GM19395 (cell line): ENCODE data around the gene RSBN1.

Experiments
- ATAC-seq: cut with Tn5 transposase; IDR thresholded peaks from one replicate; pipeline ENCODE4 v1.9.1; 2021; ENCODE audit warnings: mild to moderate bottlenecking, moderate library complexity; ENCODE audit not compliant: unreplicated experiment

RSBN1 gene

DNA sequence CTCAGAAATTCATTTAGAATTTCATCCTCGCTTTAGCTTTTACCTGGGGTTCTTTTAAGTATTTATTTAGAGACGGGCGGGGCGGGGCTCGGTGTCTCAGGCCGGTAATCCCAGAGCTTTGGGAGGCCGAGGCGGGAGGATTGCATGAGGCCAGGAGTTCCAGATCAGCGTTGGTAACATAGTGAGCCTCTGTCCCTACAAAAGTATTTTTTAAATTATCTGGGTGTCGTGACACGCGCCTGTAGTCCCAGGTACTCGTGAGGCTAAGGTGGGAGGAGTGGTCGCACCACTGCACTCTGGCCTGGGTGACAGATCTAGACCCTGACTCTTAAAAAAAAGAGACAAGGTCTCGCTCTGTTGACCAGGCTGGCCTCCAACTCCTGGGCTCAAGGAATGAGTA lies 942 bp upstream of the RSBN1 start:
- ATAC-seq = no peak

DNA sequence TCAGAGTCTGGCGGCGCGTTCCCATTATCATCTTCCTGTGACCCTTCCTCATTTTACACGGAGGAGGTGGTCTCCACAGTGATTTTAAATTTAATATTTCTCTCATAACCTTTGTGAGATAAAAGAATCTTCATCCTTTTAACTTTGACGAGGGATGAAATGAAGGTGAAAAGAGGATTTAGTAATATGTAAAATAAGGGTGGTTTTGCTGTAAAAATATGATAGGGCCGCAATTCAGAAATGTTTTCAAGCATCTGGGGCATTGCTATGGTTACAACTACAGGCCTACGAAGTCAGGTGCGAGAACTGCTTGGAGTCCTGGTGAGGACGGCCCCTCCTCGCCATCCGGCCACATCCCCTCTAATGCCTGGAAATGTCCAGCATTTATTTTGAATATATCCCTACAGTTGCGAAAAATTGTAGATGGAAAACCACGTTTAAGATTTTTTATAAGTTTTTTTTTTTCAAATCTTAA lies 422 bp upstream of the RSBN1 start:
- ATAC-seq = no peak

DNA sequence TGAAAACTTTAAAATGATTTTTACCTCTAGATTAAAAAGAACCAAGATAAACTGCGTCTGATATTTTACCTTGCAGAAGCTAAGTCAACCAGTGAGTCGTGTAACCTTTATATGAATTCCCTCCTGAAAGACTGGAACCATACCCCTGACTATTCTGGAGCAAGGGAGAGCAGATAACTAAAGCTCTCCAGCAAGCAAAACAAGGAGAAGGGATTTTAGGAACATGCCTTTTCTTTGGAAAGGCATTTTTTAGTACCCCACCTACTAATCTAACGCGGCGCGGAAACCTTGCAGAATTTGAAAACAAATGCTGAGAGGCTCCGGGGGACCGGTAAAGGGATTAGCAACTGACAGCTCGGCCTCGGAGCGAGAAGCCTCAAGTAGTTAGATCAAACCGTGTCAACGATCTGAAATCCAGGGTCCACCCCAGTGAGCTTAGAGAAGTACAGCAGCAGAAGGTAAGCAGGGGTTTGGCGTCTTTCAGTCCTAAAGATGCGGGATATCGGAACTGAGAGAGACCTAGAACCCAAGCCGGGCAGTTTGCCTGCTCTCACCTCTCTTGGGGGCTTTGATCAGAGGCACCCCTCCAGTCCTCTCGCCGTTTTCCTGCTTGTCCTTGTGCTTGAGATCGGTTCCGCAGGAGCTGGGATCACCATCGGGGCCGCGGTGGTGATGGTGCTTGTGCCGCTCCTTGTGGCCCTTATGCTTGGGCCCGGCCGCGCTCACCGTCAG lies 954 bp downstream of the RSBN1 start:
- ATAC-seq = peak; percentile 28

DNA sequence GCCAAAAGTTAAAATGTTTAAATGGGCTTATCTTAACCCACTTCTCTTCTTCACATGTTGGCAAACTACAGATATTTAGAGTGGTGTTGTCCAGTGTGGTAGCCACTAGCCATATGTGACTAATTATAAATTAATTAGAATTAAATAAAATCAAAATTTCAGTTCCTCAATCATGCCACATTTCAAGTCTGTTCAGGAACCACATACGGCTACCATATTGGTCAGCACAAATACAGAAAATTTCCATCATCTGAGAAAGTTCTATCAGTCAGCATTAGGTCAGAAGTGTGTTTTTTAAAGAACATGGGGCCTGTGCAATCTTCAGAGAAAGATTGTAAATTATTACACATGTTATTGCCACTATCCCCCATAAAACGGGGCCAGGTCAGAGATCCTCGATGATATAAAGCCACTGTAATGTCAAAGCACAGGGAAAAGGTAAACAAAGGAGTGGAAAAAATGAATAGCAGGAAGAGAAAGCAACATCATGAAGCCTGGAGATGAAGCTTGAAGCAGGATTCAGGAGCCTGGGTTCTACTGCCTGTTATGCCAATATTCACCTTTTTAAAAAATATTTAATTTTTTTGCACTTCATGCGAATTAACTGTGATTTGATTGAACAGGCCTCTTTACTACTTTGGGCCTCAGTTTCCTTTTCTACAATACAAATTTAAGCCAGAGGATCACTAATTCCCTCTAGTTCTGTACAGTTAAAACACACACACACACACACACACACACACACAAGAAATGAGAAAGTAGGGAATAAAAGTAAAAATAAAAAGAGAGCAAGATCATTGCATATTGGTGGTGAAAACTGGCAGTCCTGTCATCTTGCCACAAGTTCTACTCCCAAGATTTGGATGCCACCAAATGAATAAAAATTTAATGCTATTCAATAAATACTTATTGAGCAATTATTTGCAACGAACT lies 2.3 kb downstream of the RSBN1 start:
- ATAC-seq = no peak

DNA sequence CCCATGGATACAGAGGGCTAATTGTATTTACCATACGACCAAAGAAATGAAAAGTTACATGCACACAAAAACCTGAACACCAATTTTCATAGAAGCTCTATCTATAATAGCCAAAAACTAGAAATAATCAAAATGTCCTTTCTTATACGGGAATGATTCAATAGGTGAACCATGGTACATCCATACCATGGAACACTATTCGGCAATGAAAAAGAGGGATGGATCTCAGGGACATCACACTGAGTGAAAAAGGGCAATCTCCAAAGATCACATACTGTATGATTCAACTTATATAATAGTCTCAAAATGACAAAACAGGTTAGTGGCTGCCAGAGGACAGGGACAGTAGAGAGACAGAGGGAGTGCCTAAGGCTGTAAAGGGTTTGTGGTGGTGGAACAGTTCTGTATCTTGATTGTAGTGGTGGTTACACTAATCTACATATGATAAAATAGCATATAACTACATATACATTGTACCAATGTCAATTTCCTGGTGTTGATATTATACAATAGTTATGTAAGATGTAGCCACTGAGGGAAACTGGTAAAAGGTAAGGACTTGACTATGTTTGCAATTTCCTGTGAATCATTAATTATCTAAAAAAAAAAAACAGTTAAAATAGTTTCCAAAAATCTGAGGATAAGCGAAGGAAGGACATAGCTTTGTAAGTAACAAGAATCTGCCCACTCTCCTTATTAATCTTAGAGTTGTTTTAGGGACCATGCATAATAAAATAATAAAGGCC lies 3.7 kb downstream of the RSBN1 start:
- no peak for ATAC-seq

DNA sequence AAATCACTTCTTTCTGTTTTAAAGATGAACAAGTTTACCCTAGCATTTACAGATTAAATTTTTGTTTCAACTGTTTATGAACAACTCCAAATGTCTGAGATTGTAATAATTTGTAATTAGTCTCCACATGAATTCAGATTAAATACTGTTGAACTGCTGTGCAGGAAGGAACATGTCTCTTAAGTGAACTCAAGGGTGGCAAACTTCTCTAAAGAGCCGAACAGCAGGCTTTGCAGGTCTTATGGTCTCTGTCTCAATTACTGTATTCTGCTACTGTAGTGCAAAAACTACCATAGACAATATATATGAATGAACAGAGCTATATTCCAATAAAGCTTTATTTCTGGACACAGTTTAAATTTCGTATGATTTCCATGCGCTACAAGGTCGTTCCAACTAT lies 6.6 kb downstream of the RSBN1 start:
- ATAC-seq = no peak

DNA sequence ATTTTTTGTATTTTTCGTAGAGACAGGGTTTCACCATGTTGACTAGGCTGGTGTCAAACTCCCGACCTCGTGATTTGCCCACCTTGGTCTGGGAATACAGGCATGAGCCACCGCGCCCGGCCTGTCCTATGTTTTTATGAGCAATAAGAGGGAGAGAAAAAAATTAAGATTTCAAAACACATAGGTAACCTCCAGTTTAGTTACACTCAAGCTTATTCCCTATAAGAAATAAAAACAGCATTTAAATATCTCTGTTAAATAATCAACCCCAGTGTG lies 7.1 kb downstream of the RSBN1 start:
- ATAC-seq = no peak

DNA sequence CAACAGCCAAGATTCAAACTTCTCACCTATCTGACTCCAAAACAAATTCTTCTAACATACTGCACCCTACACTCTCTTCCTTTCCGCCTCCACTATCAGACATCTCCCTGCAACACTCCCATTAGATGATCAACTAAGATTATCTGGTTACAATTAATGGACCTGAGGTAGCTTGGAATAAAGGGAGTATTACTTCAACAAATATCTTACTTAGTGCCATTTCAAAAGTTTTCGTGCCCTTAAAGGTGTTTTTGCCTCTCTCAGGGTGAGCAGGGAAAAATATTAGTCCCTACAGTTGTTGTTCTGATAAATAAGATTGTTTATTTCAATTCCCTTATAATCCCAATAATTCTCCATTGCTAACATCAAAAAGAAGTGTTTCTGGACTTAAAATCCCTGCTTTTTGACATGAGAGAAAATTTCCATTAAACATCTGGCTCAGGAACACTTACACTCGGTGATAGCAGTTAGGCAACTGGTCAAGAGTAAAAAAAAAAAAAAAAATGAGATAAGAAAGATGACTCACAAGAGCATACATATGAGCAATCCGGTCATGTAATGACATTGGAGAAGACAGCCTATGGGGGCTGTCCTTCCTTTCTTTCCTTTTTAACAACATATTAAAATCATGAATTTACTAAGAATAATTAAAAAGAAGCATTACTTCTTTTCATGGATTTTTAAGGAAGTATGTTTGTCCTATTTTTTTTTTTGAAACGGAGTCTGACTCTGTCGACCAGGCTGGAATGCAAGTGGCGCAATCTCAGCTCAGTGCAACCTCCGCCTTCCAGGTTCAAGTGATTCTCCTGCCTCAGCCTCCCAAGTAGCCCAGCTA lies 7.6 kb downstream of the RSBN1 start:
- no peak for ATAC-seq

DNA sequence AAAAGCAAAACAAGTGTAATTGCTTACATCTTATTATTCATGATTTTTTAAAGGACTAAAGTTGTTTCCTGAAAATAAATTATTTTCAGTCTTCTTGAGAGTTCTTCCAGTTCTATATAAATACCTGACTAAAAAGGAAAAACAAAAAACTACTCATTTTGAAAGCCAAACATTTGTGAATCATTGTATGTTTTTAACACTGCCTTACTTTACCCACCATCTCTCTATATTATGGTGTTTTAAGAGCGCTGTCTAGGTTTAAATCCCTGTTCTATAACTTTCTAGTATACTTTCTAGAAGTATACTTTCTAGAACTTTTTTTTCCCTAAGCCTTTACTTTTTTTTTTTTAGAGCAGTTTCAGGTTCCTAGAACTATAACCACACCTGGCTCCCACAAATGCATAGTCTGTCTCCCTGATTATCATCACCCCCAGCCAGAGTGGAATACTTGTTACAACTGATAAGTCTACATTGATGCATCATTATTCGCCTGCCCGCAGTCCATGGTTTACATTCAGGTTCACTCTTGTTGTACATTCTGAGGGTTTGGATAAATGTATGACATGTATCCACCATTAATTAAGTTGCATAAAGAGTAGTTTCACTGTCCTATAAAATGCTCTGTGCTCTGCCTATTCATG lies 9.8 kb downstream of the RSBN1 start:
- ATAC-seq = no peak

DNA sequence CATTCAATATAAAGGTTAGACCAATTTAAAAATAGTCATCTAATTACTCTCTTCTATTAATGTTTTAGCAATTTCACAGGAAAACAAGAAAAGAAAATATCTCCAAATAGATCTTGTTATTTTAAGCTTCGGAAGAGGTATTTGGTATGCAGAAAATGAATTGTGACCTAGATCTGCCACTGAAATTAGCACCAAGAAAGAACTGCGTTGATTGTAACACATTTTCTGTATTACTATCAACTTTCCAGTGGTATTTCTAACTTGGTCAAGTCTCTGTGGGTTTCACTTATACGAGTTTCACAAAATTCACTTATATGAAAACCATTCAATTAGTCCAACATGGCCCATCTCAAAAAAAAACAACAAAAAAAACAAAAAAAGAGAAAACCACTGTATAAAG lies 11.8 kb downstream of the RSBN1 start:
- no peak for ATAC-seq

DNA sequence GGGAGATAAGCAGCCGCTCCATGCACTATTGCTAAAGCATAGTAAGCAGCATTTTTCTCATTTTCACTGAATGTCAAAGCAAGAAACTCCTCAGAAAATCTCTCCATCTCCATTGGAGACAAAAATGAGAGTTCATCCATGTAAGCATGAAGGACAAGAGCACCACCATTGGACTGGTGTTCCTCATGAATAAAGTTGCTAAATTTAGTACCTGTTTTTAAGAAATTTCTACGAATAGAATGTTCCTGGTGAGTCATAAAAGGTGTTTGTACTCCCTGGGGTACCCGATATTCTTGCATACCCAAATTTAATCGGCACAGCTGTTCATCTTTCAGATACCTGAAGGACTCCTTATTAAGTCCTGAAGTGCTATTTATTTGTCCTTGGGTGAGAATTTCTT lies 14.8 kb downstream of the RSBN1 start:
- no peak for ATAC-seq

DNA sequence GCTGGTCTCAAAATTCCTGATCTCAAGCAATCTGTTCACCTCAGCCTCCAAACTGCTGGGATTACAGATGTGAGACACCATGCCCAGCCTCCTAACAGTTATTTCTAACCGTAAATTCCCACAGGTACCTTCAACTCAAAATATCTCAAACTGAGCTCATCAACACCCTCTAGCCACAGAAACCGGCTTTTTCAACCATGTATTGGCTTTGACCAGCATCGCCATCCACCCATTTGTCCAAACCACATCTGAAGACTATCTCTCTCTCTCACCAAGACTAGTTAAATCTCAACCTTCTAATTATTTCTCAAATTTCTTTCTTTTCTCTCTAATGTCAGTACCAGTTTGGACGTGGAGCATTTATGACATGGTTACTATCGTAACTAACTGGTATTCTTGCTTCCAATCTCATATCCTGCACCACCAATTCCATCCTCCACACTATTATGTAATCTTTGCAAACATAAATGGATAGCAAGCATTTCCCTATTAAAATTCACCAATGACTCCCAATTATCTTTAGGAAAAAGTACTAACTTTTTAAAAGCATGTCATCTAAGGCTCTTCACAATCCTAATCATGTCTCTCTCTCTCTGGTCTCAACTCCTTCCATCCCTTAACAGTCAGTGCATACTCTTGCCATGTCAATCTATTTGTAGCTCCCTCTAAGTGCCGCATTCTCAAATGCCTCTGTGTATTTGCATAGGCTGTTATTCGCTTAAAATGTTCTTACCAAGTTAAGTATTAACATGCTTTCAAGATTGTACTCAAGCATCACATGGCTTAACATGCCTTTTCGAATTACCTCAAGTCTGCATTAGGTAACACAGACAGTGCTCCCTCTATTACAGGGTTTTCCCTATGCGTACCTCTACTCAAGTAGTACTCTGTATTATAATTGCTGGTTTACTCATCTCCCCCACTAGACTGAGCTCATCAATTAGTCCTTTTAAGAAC lies 18.1 kb downstream of the RSBN1 start:
- peak; percentile 83 for ATAC-seq

DNA sequence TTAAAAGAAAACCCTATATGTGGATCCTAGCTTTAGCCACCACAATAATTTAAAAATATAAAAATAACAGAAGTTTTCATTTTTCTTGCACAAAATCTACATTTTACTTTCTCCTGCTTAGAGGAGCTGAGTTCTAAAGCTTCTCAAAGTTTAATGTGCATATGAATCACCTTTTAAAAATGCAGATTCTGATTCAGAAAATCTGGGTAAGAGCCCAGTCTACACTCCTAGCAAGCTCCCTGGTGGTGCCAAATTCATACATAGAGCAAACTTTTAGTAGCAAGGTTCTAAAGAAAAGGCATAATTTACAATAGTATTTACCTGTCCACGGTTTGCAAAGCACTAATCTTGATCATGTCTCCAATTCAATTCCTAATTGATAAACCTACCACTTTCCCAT lies 19.3 kb downstream of the RSBN1 start:
- no peak for ATAC-seq

DNA sequence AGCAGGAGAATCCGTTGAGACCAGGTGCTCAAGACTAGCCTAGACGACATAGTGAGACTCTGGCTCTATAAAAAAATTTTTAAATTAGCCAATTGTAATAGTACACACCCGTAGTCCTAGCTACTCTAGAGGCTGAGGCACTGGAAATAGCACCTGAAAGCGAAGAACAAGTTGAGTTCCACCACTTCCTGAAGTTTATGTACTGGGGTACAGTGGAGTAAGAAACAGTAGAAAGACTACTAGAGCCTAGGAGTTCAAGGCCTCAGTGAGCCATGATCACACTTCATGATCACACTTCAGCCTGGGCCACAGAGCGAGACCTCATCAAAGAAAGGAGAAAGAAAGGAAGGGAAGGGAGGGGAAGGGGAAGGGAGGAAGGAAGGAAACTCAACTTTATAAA lies 19.8 kb downstream of the RSBN1 start:
- peak; percentile 62 for ATAC-seq

DNA sequence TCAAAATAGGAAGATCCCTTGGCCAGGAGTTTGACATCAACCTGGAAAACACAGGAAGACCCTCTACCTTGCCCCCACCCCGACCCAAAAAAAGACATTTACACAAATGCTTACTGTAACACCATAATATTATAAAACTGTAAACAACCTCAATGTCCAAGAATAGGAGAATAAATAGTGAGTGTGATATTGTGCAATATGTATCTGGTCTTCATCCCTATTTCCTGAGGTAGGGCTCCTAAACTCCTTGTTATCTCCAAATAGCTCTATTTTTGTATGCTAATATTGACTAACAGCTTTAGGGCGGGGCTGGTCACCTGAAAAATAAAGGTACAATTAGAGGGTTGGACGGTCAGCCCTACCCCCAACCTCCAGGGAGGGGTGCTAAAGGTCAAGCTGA lies 23.5 kb downstream of the RSBN1 start:
- no peak for ATAC-seq

DNA sequence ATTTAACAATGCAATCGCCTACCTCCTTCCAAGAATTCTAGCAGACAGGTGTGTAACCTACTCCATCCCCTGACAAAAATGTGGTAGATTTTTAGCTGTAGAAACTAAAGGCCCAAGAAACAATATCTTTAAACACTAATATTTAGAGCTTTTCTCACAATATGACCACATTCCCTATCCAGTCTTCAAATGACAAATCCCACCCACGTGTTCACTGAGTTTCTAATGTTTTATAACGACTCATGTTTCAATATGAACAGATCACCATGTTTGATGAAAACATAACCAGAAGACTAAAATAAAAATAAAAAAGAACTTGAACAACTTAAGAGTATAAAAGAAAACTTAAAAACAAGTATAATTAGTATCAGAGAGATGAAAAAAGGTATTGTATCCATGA lies 24.6 kb downstream of the RSBN1 start:
- ATAC-seq = no peak

DNA sequence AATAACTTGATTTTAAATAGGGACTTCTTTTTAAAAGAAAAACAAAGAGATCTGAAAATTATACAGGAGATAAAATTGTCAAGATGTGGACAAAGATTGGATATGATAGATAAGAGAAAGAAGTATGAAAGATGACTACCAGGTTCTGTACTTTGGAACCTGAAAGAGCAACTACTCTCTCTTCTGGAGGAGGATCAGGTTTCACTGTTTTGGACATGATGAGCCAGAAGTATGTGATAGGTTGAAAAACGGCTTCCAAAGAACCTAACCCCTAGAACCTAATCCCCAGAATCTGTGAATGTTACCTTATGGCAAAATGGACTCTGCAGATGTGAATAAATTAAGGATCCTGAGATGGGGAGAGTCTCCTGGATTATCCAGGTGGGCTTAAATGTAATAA lies 26.2 kb downstream of the RSBN1 start:
- no peak for ATAC-seq

DNA sequence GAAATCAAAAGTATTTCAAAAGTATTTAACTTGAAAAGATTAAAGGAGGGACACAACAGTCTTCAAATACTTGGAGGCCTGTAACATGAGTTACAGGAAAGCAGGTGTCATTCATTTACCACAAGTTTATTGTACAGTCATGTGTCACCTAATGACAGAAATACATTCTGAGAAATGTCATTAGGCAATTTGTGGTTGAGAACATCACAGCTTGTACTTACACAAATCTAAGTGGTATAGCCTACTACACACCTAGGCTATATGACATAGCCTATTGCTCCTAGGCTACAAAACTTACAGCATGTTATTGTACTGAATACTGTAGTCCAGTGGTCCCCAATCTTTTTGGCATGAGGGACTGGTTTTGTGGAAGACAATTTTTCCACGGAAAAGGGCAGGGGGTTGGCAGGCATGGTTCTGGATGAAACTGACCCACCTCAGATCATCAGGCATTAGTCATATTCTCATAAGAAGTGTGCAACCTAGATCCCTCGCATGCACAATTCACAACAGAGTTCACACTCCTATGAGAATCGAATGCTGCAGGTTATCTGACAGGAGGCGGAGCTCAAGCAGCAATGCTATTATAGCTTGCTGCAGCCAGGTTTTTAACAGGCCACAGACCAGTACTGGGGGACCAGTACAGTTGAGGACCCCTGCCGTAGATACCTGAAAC lies 28.0 kb downstream of the RSBN1 start:
- peak; percentile 77 for ATAC-seq
